ENCODE measurements around the gene FGD6. TPM values are rescaled to one million over a fixed set of nuclear protein-coding genes. Genes with fewer than 3 reads are reported as not detected.

FGD6 gene
- total and polyA plus RNA-seq, 3 donors from 2014 or later, result 4.8 to 13.6 (median 13.1) TPM

GRCh38 chr12:95034750-95035149 is 182.5 kb downstream of the FGD6 start:
- no peaks in the 10 kb centered on the region for H3K36me3 ChIP-seq (ENCODE audit: low read depth, missing control alignments)
- 91 to 93% methylated on average over 1 of the region's 1 CpG for WGBS, 2 donors
- H3K27me3 ChIP-seq, result no peaks in the 10 kb centered on the region

More at GRCh38 chr12:95034750-95035149, 182.5 kb downstream of the FGD6 start:
- DNase-seq, result no peak
- no peak overlapping the region for H3K4me3 ChIP-seq
- H3K4me1 ChIP-seq, result no peaks in the 10 kb centered on the region
- H3K9me3 ChIP-seq, result no peaks in the 10 kb centered on the region
- no peak overlapping the region for H3K27ac ChIP-seq
- intact Hi-C loops (cut with DNase I; ENCODE audit: low total_unique reads), result no loop called here
- TF ChIP-seq POLR2A (IDR thresholded peaks at IDR 0.05) (no peak), CTCF (IDR thresholded peaks at IDR 0.05) (no peak)

Other genes with a start within 250 kb of the FGD6 start
- gene NDUFA12, start 213.8 kb downstream of the FGD6 start, total RNA-seq, result 10 to 100 TPM; 75.2 to 77.5 TPM
- 136 TPM for gene NDUFA12, start 213.8 kb downstream of the FGD6 start, polyA plus RNA-seq (ENCODE audit: insufficient read depth, low read depth, low replicate concordance)
- 100 to 1,000 TPM; 102 to 114 TPM for gene NR2C1, start 143.8 kb downstream of the FGD6 start, total RNA-seq
- 66.3 TPM for gene NR2C1, start 143.8 kb downstream of the FGD6 start, polyA plus RNA-seq (ENCODE audit: insufficient read depth, low read depth, low replicate concordance)
- gene VEZT, start 340 bp upstream of the FGD6 start, total RNA-seq, result 100 to 1,000 TPM in 1 of 2 donors, 10 to 100 TPM in 1; 94.6 to 112 TPM
- 31.7 TPM for gene VEZT, start 340 bp upstream of the FGD6 start, polyA plus RNA-seq (ENCODE audit: insufficient read depth, low read depth, low replicate concordance)

Measured in testis (tissue), 3 donors.